HG02678 (cell line): ENCODE data around the gene FOXN3.
A peak's percentile ranks its signal among the peaks of the same experiment; 100 is the strongest.

Experiments used
- ATAC-seq: cut with Tn5 transposase; IDR thresholded peaks from one replicate; pipeline ENCODE4 v1.9.1; 2021; ENCODE audit warnings: mild to moderate bottlenecking, moderate library complexity; ENCODE audit not compliant: unreplicated experiment

The FOXN3 gene, protein sequence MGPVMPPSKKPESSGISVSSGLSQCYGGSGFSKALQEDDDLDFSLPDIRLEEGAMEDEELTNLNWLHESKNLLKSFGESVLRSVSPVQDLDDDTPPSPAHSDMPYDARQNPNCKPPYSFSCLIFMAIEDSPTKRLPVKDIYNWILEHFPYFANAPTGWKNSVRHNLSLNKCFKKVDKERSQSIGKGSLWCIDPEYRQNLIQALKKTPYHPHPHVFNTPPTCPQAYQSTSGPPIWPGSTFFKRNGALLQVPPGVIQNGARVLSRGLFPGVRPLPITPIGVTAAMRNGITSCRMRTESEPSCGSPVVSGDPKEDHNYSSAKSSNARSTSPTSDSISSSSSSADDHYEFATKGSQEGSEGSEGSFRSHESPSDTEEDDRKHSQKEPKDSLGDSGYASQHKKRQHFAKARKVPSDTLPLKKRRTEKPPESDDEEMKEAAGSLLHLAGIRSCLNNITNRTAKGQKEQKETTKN

DNA sequence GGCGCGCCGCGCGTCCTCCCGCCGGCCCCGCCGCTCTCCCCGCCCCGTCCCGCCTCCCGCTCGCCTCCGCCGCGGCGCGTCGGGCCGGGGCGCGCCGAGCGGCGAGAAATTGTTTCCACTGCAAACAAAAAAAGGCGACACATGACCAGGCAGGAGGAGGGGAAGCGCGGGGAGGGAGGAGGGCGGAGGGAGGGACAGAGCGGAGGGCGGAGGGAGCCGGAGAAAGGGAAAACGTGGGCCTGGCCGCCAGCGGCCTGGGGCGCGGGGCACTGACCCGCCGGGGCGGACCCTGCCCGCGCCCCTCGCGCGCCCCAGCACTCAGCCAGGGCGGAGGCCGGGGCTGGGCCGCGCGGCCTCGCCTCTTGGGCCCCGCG is at the start of gene FOXN3:
Gene FOXN3, minus strand, starts transcription at position 143 of the 374 bp plus-strand sequence. CDS start 4,757 bp downstream, outside the sequence.
- ATAC-seq, result peak; percentile 51

DNA sequence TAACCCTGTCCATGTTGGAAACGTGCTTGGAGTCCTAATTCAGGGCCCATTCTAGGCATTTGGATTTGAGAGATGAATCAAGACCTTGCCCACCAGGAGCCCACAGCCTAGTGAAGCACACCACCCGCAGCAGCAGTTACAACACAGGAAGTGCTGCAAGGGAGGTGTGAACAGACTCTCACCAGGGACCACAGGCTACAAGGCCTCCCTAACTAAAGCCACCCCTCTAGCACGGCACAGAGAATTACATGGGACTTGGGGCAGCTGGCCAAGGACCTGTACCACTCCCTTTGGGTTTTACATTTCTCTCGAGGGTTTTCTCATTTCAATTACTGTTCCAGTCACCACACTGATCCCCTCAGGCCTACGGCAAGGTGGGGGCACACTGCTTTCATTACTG is 49.5 kb upstream of the FOXN3 start:
- ATAC-seq, result no peak

DNA sequence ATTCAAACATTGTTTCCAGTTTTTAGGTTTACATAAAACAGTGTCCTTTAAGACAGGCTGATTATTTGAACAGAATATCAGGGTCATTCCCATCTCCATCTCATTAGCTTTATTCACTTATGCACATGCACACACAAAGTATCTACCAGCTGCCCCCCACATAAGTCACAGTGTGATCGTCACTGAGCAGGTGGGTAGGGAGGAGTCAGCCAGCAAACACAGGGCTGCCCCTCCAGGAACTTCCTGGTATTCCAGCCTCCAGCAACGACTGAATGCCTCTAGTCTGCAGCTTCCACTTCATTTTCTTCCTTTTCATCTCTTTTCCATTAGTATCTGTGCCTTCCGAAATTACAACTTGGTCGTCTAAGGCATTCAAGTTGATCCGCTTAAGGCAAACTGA is 48.8 kb upstream of the FOXN3 start:
- ATAC-seq, result no peak

DNA sequence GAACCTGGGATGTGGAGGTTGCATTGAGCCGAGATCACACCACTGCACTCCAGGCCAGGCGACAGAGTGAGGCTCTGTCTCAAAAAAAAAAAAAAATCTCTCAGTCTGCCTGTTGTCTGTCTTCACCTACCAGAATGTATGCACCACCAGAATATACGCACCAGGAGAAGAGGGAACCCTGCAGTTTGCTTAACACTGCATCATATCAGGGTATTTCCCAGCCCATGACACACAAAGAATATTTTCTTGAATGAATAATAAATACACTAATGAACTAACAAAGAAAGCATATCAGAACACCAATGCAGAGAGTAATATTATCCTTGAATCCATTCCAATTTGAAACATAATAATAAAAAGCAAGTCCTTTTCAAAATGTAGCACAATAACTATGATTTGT is 44.2 kb upstream of the FOXN3 start:
- ATAC-seq, result no peak

DNA sequence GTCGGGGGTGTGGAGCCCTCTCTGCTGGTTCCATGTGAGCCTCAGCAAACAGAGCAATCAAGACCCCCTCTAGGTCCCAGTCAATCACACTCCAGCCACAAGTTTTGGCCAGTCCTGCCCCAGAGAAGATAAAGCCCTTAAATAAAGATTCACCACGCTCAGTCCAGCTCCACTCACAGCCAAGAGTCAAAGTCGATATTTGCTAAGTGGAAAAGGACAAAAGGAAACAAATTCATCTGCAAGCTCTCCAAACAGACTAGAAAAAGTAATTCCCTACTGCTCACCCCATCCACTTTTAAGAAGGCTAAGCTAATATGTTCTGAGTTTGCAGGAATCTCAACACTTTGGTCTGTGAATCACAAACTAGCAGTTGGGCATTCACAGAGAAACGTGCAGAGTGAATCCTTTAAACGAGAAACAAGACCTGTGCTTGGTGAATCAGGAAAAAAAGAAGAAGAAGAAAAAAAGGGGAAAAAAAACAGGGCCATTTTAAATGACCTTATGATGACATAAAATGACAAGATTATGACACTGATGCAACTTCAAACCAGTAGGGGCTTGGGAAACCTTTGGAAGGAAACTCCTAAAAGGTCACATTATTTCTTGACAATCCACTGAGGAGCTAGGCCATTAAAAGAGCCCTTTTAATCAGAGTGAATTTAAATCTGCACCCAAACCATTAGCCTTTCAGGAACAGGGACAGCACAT is 41.8 kb upstream of the FOXN3 start:
- ATAC-seq, result no peak

DNA sequence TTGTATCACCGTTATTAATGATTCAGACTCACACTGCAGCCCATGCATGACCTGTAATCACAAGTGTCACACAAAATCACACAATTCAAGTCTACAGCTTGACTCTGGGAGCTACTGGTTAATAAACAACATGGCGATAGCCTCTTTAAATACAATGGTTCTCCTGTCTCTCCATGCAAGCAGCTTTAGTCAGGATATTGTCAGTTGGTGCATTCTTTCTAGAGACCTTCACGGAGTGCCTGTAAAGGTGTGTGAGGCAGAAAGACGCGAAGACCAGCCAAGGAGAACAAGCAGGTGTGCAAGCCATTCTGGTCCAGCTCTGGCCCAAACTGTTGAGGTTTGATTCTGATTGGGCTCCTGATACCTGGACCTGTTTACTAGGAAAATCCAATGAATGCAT is 40.0 kb upstream of the FOXN3 start:
- ATAC-seq, result no peak

DNA sequence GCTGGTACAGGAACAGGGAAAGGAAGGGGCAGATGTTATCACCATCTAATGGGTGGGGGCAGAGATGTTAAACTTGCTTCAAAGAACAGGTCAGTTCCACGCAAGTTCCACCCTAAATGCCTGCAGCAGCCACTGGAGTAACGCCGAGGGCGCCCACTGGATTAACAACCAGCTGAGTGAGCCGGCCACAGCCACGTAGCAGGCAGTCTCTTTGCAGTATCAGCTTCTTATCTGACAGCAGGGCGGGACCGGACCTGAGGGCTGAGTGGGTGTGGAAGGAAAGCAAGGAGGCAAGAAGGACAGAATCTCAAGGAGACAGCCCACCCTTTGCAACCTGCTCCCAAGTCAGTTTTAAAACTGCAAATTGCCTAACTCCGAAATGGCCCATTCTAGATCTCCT is 38.4 kb upstream of the FOXN3 start:
- no peak for ATAC-seq

DNA sequence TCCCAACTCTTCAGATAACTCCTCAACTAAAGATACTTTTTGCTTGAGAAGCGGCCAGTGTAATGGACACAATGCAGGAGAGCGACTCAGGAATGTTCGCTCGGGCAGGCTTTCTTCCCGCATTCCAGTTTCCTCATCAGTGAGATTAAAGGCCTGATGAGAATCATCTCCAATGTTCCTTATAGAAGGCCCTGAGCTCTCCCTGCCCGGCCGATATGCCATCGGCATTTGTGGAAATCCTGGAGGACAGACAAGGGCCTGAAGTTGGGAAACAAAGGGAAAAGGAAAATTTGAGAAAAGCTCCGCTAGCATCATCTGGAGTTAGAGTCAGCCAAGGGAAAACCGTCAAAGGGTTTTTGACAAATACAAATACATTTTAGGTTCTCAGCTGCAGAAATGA is 38.0 kb upstream of the FOXN3 start:
- no peak for ATAC-seq

DNA sequence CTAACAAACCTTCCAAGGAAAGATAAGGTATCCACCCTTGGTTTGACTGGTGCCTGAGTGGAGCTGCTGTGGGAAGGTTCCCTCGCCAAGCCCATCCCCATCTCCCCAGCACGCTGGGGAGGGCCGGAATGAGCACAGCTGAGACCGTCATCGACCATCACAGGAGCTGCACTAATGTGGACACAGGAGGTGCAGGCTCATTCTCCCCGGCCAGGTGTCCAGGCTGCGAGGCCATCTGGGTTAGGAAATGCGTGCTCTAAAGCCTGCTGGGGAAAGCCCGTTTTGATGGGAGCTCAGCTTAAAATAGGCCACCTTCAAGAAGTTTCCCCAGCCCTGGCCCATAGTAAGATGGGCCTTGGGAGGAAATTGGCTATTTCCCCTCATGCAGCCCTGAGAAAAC is 35.2 kb upstream of the FOXN3 start:
- no peak for ATAC-seq

DNA sequence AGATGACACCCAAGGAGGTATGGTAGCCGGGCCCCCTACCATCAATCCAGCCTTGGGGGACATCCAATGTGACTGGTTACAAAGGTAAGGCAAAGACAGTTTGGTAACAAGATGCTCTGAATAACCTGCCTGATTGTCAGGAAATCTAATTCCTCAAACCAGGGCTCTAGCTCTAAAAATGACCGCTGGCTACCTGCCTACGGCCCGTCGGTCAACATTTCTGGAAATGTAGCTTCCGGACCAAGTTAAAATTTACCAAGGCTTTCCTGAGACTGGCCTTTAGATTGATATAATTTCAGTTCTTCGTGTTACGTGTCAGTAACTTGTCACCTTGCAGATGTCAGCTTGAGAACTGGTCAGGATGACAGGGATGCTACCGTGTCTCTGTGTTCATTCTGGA is 34.2 kb upstream of the FOXN3 start:
- ATAC-seq, result no peak

DNA sequence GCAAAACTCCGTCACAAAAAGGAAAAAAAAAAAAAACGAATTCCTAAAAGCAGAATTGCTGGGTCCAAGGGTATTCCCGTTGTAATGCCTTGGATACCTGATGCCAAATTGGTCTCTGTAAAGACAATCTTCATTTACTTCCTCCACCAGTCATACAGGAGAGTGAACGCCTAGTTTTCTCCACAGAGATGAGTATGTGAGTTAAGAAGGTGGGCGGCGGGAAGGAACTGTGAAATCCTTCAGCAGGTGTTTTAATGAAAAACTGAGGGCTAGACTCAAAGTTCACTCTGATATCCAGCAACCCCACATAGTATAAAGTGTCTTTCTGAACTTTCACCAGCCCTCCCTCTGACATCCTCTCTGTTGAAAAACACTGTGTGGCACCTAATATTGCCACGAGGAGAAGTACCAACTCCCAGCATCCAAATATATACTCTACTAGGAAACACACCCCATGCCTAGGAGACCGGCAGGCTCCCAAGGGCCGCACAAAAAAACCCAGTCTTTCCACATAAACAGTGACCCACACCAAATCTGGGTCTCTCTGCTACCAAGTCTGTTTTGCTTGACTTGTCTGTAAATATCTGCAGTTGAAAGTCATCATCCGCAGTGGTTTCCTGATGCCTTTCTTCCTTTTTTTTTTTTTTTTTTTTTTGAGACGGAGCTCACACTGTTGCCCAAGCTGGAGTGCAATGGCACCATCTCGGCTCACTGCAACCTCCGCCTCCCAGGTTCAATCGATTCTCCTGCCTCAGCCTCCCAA is 30.3 kb upstream of the FOXN3 start:
- ATAC-seq, result no peak

DNA sequence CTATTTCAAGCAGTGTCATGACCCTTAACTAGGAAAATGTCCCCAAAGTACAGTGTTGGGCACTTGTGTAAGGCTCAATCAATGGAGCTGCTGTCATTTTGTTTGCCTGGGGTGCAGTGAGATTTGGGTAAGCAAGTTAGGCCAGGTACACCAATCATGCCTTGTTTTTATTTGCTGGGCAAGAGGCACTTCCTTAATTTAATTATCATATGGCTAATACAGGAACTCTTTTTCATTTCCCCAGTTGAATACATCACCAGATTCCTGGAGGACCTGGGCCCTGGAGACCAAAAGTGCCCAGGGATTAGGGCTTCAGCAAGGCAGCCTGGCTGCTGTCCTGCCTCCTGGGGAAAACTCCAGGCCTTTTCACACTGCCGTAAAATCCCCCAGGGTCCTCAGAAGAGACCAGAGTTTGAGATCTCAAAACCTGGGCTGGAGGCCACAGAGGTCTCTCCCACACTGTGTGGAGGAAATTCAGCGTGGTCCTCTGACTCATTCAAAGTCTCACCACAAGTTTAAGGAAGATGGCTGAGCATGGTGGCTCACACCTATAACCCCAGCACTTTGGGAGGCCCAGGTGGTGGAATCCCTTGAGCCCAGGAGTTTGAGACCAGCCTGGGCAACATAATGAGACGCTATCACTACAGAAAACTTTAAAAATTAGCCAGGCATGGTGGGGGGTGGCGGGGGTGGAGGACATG is 28.4 kb upstream of the FOXN3 start:
- ATAC-seq, result peak; percentile 56

DNA sequence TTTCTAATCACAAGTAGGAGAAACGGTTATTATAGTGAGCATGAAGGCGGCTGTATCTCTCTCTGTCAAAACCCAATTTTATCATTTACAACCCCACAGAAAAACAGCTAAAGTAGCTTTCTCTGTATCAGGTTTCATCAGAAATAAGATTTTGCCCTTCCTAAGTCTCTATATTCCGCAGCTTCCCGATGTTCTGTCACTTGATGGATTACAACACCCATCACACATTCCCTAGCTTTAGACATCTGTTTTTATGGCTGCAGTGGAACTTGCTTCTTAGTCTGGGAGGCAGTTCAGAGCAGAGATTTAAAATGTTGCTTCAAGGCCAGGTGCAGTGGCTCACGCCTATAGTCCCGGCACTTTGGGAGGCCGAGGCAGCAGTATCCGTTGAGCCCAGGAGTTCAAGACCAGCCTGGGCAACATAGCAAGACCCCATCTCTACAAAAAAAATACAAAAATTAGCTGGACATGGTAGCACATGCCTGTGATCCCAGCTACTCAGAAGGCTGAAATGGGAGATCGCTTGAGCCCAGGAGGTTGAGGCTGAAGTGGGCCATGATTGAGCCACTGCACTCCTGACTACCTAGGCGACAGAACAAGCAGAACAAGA is 27.6 kb upstream of the FOXN3 start:
- ATAC-seq, result no peak

DNA sequence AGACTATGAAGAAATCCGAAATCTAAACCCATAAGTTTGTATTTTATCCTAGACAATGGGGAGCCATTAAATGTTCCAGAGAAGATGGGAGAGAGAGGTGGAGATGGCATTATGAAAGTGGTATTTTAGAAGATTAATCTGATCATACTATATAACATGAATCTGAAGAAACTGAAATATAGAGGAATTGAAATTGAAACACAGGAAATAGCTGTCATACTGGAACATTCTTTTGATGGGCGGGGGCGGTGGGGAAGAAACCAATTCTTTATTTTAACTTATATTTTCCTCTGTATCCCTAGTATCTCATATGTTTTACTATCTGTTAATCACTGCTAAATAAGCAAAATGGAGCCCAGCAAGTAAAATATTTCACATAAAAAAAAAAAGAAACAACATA is 27.0 kb upstream of the FOXN3 start:
- ATAC-seq, result no peak

DNA sequence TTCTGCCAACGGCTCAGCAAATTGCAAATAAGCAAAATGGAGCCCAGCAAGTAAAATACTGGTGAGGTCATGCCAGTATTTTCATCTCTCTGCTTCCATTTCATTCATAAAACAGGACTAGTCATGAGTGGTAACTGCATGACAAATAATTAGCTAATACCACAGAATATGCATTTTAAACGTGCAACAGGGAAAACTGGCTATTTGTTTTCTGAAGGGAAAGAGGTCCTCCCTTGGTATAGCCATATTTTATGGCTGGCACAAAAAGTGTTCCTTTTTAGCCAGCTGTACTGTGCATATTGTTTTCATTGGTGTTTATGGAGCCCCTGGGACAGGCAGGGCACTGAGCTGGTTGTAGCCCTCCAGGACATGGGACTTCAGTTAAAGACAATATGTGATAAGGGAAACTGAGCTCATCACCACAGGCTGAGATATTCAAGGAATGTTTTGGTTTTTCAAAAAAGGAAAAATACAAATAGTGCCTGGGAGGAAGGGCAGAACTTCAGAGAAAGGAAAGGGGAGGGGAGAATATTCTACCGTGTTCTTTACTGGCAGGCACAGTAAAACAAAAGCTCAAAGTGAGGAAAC is 26.1 kb upstream of the FOXN3 start:
- ATAC-seq, result no peak

DNA sequence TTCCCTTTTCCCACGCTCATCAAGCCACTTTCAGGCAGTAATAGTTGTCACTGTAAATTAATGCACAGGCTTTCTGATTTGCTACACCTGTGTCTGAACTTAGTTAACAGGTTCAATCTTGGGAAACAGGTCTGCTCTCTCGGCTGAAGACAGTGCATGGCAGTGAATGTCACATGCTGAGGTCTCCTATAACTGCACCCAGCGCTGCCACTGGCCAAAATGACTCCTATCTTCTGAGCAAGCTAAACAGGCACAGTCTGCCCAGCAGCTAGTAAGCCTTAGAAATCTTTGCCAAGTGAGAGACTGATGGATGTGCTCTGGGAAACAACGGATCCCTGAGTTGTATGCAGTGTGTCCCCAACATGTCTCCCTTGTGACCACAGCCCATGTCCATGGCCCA is 25.2 kb upstream of the FOXN3 start:
- no peak for ATAC-seq

DNA sequence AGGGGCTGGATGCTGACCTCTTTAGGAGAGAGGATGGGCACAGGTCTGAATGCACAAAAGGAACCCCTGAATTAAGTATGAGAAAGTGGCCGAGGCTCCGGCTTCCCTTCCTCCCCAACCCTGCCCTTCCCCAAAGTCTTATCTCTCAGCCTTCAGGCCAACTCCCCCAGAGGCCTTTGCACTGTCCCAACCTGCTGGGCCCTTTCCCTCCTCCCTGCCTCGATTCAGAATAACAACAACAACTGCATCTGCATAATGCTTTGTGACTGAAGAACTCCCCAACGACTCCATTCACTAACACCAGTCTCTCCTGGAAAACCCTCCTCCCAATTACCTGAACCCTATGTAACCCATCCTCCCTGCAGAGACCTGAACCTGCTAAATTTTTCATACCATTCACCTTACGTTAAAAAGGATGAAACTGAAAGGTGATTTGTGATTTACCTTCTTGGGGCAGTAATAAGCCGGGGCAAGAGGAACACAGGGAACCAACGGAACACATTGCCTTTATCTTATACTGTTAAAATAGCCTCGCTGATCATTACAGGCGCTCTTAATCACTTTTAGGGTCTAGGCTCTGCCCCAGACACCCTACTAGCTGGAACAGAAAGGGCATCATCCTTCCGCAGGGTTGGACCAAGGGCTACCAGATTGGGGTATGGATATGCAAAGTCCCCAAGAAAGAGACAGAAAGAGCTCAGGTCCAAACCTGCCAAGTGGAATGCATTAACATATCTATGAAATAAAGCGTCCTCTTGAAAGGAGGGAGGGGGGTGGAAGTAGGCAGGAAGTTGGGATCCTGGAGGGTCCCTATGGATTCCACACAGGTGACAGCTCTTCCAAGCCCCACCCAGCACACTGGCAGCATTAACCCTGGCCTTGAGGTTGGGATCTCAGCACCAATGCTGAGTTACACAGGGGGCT is 24.2 kb upstream of the FOXN3 start:
- no peak for ATAC-seq

DNA sequence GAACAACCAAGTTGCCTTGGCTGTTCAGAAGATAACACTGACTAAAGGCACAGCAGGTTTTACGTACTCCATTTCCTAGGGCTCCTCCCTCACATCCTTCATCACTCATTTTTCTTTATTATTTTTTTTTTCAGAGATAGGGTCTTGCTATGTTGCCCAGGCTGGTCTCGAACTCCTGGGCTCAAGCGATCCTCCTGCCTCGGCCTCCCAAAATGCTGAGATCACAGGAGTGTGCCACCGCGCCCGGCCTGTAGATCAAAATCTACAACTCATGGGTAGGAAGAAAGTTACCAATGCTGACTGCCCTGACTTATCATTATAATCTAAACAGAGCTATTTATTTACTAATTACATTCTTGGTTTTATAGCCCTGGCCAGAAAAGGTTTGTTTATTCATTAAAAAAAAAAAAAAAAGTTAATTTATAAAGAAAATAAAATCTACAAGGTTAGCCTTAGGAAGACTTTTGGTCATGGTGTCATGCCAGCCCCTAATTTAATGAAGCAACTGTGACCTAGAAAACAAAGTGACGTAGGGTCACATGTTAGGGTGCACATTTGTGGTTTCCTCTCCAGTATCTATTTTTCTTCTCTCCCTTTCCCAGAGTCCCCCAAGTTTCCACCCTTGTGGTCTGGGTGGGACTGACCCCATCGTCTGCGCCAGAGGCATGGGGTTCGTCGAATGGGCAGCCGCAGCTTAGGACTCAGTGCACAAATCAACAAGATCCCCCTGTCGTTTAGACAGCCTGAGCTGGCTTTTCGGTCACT is 19.0 kb upstream of the FOXN3 start:
- ATAC-seq, result no peak
